Panc1 (cell line): ENCODE measurements around the gene SEMA3B. TPM values are rescaled to one million over a fixed set of nuclear protein-coding genes. Genes with fewer than 3 reads are reported as not detected.

Experiments used
- ATAC-seq: fragments of 200-7000 bp; cut with Tn5 transposase; 2 replicates; pipeline ENCODE4 v1.9.1; 2020; ENCODE audit warnings: mild to moderate bottlenecking, moderate library complexity
- BruUV-seq: library from RNA; stranded (reverse); fragments of 400-500 nt; replicated peaks from 2 replicates; lab custom pipeline; 2021; lab: Mats Ljungman, UMichigan
- CTCF ChIA-PET: fragments of 300-600 bp; sonication (Branson Sonifier 250); formaldehyde crosslinking; loops from one replicate; lab custom pipeline; 2022; ENCODE audit warnings: antibody characterized with exemption; lab: Charles Lee
- POLR2A ChIA-PET: fragments of 300-600 bp; sonication (Branson Sonifier 250); formaldehyde crosslinking; loops from one replicate; lab custom pipeline; 2022; ENCODE audit warnings: antibody characterized with exemption; lab: Charles Lee
- DNase-seq: peaks from one replicate; pipeline ENCODE4 v3.0.0-alpha.2; 2010; ENCODE audit warnings: low read depth, low spot score
- H3K27ac ChIP-seq: 2 replicates; pipeline ENCODE4 v1.5.1; 2011; ENCODE audit warnings: mild to moderate bottlenecking, low read length, inconsistent platforms
- H3K27me3 ChIP-seq: fragments of 200-500 bp; sonication (Bioruptor generic); 2 replicates; pipeline ENCODE4 v1.6.0; 2014; ENCODE audit warnings: low read length, inconsistent platforms; ENCODE audit not compliant: control insufficient read depth, insufficient read depth
- H3K36me3 ChIP-seq: fragments of 200-500 bp; sonication (Bioruptor generic); 2 replicates; pipeline ENCODE4 v1.5.1; 2014; ENCODE audit warnings: inconsistent platforms, mild to moderate bottlenecking, low read length, moderate library complexity; ENCODE audit not compliant: control insufficient read depth, insufficient read depth
- H3K4me1 ChIP-seq: 2 replicates; pipeline ENCODE4 v1.5.1; 2011; ENCODE audit warnings: inconsistent platforms, mild to moderate bottlenecking, low read length, moderate library complexity; ENCODE audit not compliant: control insufficient read depth, insufficient read depth
- H3K4me3 ChIP-seq, 2 experiments: 2 replicates each; pipeline ENCODE4 v1.5.1; 2011 to 2012; ENCODE audit warnings: low read depth in 2 of 2, low read length in 2 of 2, mild to moderate bottlenecking in 2 of 2, inconsistent platforms in 1 of 2, moderate library complexity in 1 of 2
- H3K9me3 ChIP-seq: fragments of 200-500 bp; sonication (Bioruptor generic); 2 replicates; pipeline ENCODE4 v1.5.1; 2014; ENCODE audit warnings: low read depth, mild to moderate bottlenecking, inconsistent platforms, low read length, moderate library complexity; ENCODE audit not compliant: control insufficient read depth, insufficient read depth
- POLR2AphosphoS5 ChIP-seq: IDR thresholded peaks from 2 replicates; pipeline ENCODE4 v1.6.1; 2012; ENCODE audit warnings: mild to moderate bottlenecking, low read depth, low read length, moderate library complexity
- REST ChIP-seq, 2 experiments: IDR thresholded peaks; 2 replicates each; pipeline ENCODE4 v1.6.1; 2011 to 2012; ENCODE audit warnings: low read depth in 2 of 2, control low read depth in 1 of 2, low read length in 1 of 2, mild to moderate bottlenecking in 1 of 2, moderate library complexity in 1 of 2; ENCODE audit not compliant: insufficient read depth in 1 of 2
- SIN3A ChIP-seq: IDR thresholded peaks from 2 replicates; pipeline ENCODE4 v1.6.1; 2012; ENCODE audit warnings: low read depth, mild to moderate bottlenecking, low read length, moderate library complexity, borderline replicate concordance; ENCODE audit not compliant: insufficient read depth
- TCF7L2 ChIP-seq: IDR thresholded peaks from 2 replicates; pipeline ENCODE4 v1.6.1; 2011; ENCODE audit warnings: mild to moderate bottlenecking, low read depth, low read length, inconsistent platforms
- in situ Hi-C: cut with HindIII; loops from 2 replicates; pipeline ENCODE4 v1.10.0; 2016; ENCODE audit warnings: low sequenced_read_pairs, low pct_unique_long_range_greater_than_20kb
- intact Hi-C: fragments of 100-400 bp; cut with micrococcal nuclease; formaldehyde crosslinking; loops from one replicate; pipeline ENCODE4 v1.10.0; 2022; ENCODE audit not compliant: unreplicated experiment
- total RNA-seq: library from RNA; stranded (reverse); gene quantifications from one replicate; pipeline ENCODE4 v1.2.1, GENCODE V29; 2021; ENCODE audit not compliant: unreplicated experiment
- TF ChIP-seq, protein P1 (sequence below): fragments of 450-650 bp; IDR thresholded peaks from 2 replicates; pipeline ENCODE4 v1.5.1; 2017; ENCODE audit warnings: mild to moderate bottlenecking

The SEMA3B gene
- total RNA-seq, 1 experiment from 2014 or later: 1.4 TPM

DNA sequence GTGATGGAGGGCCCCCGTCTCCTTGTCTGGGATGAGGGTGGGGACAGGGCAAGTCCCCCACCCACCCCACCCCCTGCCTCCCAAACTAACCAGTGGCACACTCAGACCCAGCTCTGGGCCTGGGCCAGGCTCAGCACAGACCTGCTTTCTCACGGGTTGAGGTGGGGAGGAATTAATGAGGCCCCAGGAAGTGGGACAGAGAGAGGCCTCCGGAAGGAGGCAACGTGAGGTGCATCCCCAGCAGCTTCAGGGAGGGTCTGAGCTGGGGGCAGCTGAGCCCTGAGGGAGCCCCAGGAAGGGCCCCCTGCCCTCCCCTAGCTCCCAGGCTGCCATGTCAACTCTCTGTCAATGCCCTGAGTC, 47.9 kb upstream of the SEMA3B start:
- Histone ChIP-seq H3K4me3 (no peak overlapping the region), H3K27ac (no peak overlapping the region), H3K4me1 (no peaks in the 10 kb centered on the region), H3K36me3 (no peaks in the 10 kb centered on the region), H3K9me3 (no peaks in the 10 kb centered on the region), H3K27me3 (no peaks in the 10 kb centered on the region)
- intact Hi-C loops: no loop called here
- in situ Hi-C loops: no loop called here
- no TSS peak for BruUV-seq
- TF ChIP-seq TCF7L2 (no peak), SIN3A (no peak), REST (IDR thresholded peaks at IDR 0.05; ENCODE audit: insufficient read depth in 1 of 2, low read depth in 2 of 2, low read length in 1 of 2) (no peak)
- TF ChIP-seq, protein P1, sequence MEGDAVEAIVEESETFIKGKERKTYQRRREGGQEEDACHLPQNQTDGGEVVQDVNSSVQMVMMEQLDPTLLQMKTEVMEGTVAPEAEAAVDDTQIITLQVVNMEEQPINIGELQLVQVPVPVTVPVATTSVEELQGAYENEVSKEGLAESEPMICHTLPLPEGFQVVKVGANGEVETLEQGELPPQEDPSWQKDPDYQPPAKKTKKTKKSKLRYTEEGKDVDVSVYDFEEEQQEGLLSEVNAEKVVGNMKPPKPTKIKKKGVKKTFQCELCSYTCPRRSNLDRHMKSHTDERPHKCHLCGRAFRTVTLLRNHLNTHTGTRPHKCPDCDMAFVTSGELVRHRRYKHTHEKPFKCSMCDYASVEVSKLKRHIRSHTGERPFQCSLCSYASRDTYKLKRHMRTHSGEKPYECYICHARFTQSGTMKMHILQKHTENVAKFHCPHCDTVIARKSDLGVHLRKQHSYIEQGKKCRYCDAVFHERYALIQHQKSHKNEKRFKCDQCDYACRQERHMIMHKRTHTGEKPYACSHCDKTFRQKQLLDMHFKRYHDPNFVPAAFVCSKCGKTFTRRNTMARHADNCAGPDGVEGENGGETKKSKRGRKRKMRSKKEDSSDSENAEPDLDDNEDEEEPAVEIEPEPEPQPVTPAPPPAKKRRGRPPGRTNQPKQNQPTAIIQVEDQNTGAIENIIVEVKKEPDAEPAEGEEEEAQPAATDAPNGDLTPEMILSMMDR: no peak
- DNase-seq (no peak), ATAC-seq (no peak)
- ChIA-PET CTCF (no interaction called here), POLR2A (no interaction called here)

GRCh38 chr3:50221411-50222168, 47.4 kb upstream of the SEMA3B start:
- no TSS peak for BruUV-seq
- POLR2A ChIA-PET: no interaction called here

More at GRCh38 chr3:50221411-50222168, 47.4 kb upstream of the SEMA3B start:
- ATAC-seq: peak; percentile 21; the same call in 1 of the 2 replicates
- Histone ChIP-seq H3K27me3 (no peaks in the 10 kb centered on the region), H3K4me1 (no peaks in the 10 kb centered on the region), H3K36me3 (no peaks in the 10 kb centered on the region), H3K4me3 (no peak overlapping the region), H3K9me3 (no peaks in the 10 kb centered on the region), H3K27ac (no peak overlapping the region)
- TF ChIP-seq SIN3A (no peak), POLR2AphosphoS5 (no peak), REST (IDR thresholded peaks at IDR 0.05; ENCODE audit: insufficient read depth in 1 of 2, low read depth in 2 of 2, low read length in 1 of 2) (no peak), TCF7L2 (no peak)
- TF ChIP-seq, protein P1: no peak; the same call in 1 of the 2 replicates
- in situ Hi-C loops: no loop called here
- no peak for DNase-seq
- CTCF ChIA-PET: no interaction called here
- intact Hi-C loops: no loop called here
